HG03175 (cell line): ENCODE measurements around the gene WDR73.
A peak's percentile ranks its signal among the peaks of the same experiment; 100 is the strongest.

Experiments used
- ATAC-seq: cut with Tn5 transposase; IDR thresholded peaks from one replicate; pipeline ENCODE4 v1.9.1; 2021; ENCODE audit warnings: mild to moderate bottlenecking, moderate library complexity; ENCODE audit not compliant: unreplicated experiment

The WDR73 gene

GRCh38 chr15:84653910-84654688, at the start of gene WDR73:
Gene WDR73 (minus strand): TSS chr15:84654283. CDS start chr15:84654274, 9 bp downstream.
- peak; percentile 83 for ATAC-seq

- no peak for ATAC-seq
Observed at GRCh38 chr15:84703808-84704207, 49.7 kb upstream of the WDR73 start.

- ATAC-seq = no peak
Observed at GRCh38 chr15:84702961-84703482, 48.9 kb upstream of the WDR73 start.

GRCh38 chr15:84699538-84700191, 45.6 kb upstream of the WDR73 start:
- no peak for ATAC-seq

- no peak for ATAC-seq
Observed at GRCh38 chr15:84697236-84697990, 43.3 kb upstream of the WDR73 start.

- ATAC-seq = no peak
Observed at GRCh38 chr15:84696757-84697156, 42.7 kb upstream of the WDR73 start.

GRCh38 chr15:84690342-84690741, 36.3 kb upstream of the WDR73 start:
- no peak for ATAC-seq

- ATAC-seq = no peak
Observed at GRCh38 chr15:84689858-84690257, 35.8 kb upstream of the WDR73 start.

- ATAC-seq = peak; percentile 48
Observed at GRCh38 chr15:84686446-84686845, 32.4 kb upstream of the WDR73 start.

- no peak for ATAC-seq
Observed at GRCh38 chr15:84685304-84685703, 31.2 kb upstream of the WDR73 start.

GRCh38 chr15:84684092-84684491, 30.0 kb upstream of the WDR73 start:
- no peak for ATAC-seq

- ATAC-seq = peak; percentile 66
Observed at GRCh38 chr15:84681831-84682230, 27.7 kb upstream of the WDR73 start.

- ATAC-seq = no peak
Observed at GRCh38 chr15:84671211-84671610, 17.1 kb upstream of the WDR73 start.

GRCh38 chr15:84669726-84670125, 15.6 kb upstream of the WDR73 start:
- no peak for ATAC-seq

GRCh38 chr15:84668221-84668982, 14.3 kb upstream of the WDR73 start:
- ATAC-seq = no peak

GRCh38 chr15:84666373-84666772, 12.3 kb upstream of the WDR73 start:
- no peak for ATAC-seq

GRCh38 chr15:84661001-84661400, 6.9 kb upstream of the WDR73 start:
- ATAC-seq = no peak

GRCh38 chr15:84659904-84660781, 6.1 kb upstream of the WDR73 start:
- no peak for ATAC-seq

GRCh38 chr15:84658788-84659411, 4.8 kb upstream of the WDR73 start:
- no peak for ATAC-seq
